Measurements from ENCODE around the gene MVB12B. TPM values are rescaled to one million over a fixed set of nuclear protein-coding genes. Genes with fewer than 3 reads are reported as not detected.

The MVB12B gene
- total RNA-seq, 4 donors from 2014 or later, result 10.2 to 25.7 (median 14.0) TPM

GRCh38 chr9:126513159-126514036 lies 186.8 kb downstream of the MVB12B start:
- Histone ChIP-seq H3K27ac (no peak overlapping the region), H3K4me1 (peaks cover 38% of the 10 kb centered on the region)
- WGBS, result 61% methylated on average over 3 of the region's 13 CpGs

DNA sequence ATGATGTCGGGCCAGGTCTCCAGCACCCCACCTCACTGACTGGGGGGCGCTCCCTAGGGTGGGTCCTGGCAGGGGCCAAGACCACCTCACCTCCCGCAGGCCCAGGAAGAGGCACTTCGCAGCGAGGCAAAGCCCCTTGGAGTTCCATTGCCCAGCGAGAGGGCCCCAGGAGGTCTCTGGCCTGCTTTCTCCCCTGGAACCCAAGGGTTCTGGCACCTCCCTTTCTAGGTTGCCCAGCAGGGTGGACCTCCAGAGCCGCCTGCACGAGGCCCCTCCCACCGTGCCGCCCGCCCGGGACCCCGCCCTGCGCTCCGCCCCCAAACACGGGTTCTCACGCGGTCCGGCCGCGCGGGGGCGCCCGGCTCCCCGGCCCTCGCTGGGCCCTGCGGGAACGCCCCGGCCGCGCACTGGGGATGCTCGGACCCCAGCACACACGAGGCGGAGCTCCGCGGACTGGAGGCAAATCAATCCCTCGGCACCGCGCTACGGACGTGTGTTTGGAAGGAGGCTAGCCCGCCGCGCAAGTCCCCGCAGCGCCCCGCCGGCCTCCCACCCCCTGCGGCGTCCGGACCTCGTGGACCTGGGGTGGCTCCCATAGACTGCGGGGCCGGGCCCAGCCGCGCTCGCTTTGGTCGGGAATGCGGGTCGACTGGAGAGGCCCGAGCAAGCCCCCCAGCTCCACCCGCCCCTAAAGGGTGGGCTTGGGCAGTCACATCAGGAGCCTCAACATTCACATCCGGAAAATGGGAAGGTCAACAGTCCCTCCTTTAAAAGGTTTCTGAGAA lies 187.6 kb downstream of the MVB12B start:
- peak in 1 of 2 donors; percentile 75 for DNase-seq (ENCODE audit: low spot score in 2 of 2)
- 17% methylated on average over 13 of the region's 63 CpGs for WGBS
- no peaks in the 10 kb centered on the region for H3K36me3 ChIP-seq
- TF ChIP-seq CTCF (IDR thresholded peaks at IDR 0.05) (peak; percentile 31 to 67), POLR2A (IDR thresholded peaks at IDR 0.05) (no peak)
- H3K9me3 ChIP-seq, result no peaks in the 10 kb centered on the region
- H3K27ac ChIP-seq, result no peak overlapping the region
- H3K4me3 ChIP-seq, result peak overlapping the region; percentile 19
- peaks cover 39% of the 10 kb centered on the region for H3K27me3 ChIP-seq
- peaks cover 39% of the 10 kb centered on the region for H3K4me1 ChIP-seq

More at GRCh38 chr9:126513159-126514036, 186.8 kb downstream of the MVB12B start:
- Histone ChIP-seq H3K27me3 (peaks cover 31% of the 10 kb centered on the region), H3K4me3 (no peak overlapping the region), H3K9me3 (no peaks in the 10 kb centered on the region), H3K36me3 (no peaks in the 10 kb centered on the region)
- TF ChIP-seq POLR2AphosphoS5 (IDR thresholded peaks at IDR 0.05), result no peak
- no peak for TF ChIP-seq POLR2A (IDR thresholded peaks at IDR 0.05)
- no peak for TF ChIP-seq CTCF (IDR thresholded peaks at IDR 0.05)
- no peak for TF ChIP-seq EP300 (IDR thresholded peaks at IDR 0.05)
- DNase-seq (ENCODE audit: low spot score in 2 of 2), result peak in 1 of 2 donors; percentile 53

GRCh38 chr9:126515001-126515872 lies 188.6 kb downstream of the MVB12B start:
- WGBS, result 70% methylated on average over 24 of the region's 27 CpGs
- H3K4me3 ChIP-seq, result no peak overlapping the region
- H3K27me3 ChIP-seq, result peaks cover 47% of the 10 kb centered on the region
- no peaks in the 10 kb centered on the region for H3K9me3 ChIP-seq
- TF ChIP-seq EP300 (IDR thresholded peaks at IDR 0.05) (no peak), POLR2A (IDR thresholded peaks at IDR 0.05) (no peak), POLR2AphosphoS5 (IDR thresholded peaks at IDR 0.05) (no peak), CTCF (IDR thresholded peaks at IDR 0.05) (no peak)
- H3K4me1 ChIP-seq, result peaks cover 39% of the 10 kb centered on the region
- no peaks in the 10 kb centered on the region for H3K36me3 ChIP-seq
- peak in 1 of 2 donors; percentile 63 for DNase-seq (ENCODE audit: low spot score in 2 of 2)
- no peak overlapping the region for H3K27ac ChIP-seq

- Histone ChIP-seq H3K27ac (no peak overlapping the region), H3K4me1 (peaks cover 39% of the 10 kb centered on the region), H3K9me3 (no peaks in the 10 kb centered on the region), H3K4me3 (no peak overlapping the region), H3K27me3 (peaks cover 50% of the 10 kb centered on the region), H3K36me3 (no peaks in the 10 kb centered on the region)
- TF ChIP-seq CTCF (IDR thresholded peaks at IDR 0.05) (no peak), POLR2A (IDR thresholded peaks at IDR 0.05) (no peak), EP300 (IDR thresholded peaks at IDR 0.05) (no peak), POLR2AphosphoS5 (IDR thresholded peaks at IDR 0.05) (no peak)
- 76% methylated on average over 13 of the region's 14 CpGs for WGBS
- peak in 1 of 2 donors; percentile 50 for DNase-seq (ENCODE audit: low spot score in 2 of 2)
Observed at GRCh38 chr9:126515873-126516505, 189.4 kb downstream of the MVB12B start.
